Keratinocyte (primary cell): ENCODE data around the gene CLDN3. TPM values are rescaled to one million over a fixed set of nuclear protein-coding genes. Genes with fewer than 3 reads are reported as not detected.

Experiments
- DNase-seq: peaks from one replicate; pipeline ENCODE4 v3.0.0-alpha.2; 2011; ENCODE audit warnings: low read depth, missing footprints, low spot score
- FAIRE-seq: peaks from 2 replicates; lab custom pipeline; 2011; peaks lifted over from hg19 to GRCh38; lab: Jason Lieb, UNC
- H2AFZ ChIP-seq: 2 replicates; pipeline ENCODE4 v1.6.0; 2012; ENCODE audit warnings: low read length, control low read depth, inconsistent platforms; ENCODE audit not compliant: control insufficient read depth
- H3K27ac ChIP-seq: 2 replicates; pipeline ENCODE4 v1.5.1; 2011; ENCODE audit warnings: low read length; ENCODE audit not compliant: control insufficient read depth, insufficient read depth
- H3K27me3 ChIP-seq: 3 replicates; pipeline ENCODE4 v1.6.0; 2011; ENCODE audit warnings: low read length; ENCODE audit not compliant: control insufficient read depth, insufficient read depth; ENCODE audit errors: extremely low read depth
- H3K36me3 ChIP-seq, 2 experiments: 2 replicates in 1 of 2; 3 replicates in 1 of 2; pipeline ENCODE4 v1.5.1; 2011; ENCODE audit warnings: low read length in 2 of 2, mild to moderate bottlenecking in 1 of 2; ENCODE audit not compliant: control insufficient read depth in 2 of 2, insufficient read depth in 2 of 2; ENCODE audit errors: extremely low read depth in 1 of 2
- H3K4me1 ChIP-seq: 3 replicates; pipeline ENCODE4 v1.5.1; 2011; ENCODE audit warnings: low read length; ENCODE audit not compliant: control insufficient read depth, insufficient read depth; ENCODE audit errors: extremely low read depth
- H3K4me2 ChIP-seq: 3 replicates; pipeline ENCODE4 v1.6.0; 2011; ENCODE audit warnings: low read depth, low read length; ENCODE audit not compliant: control insufficient read depth, insufficient read depth; ENCODE audit errors: extremely low read depth
- H3K4me3 ChIP-seq, 3 experiments: fragments of 200-600 bp in 1 of 3; sonication (generic) in 1 of 3; 2 replicates in 2 of 3; 3 replicates in 1 of 3; pipeline ENCODE4 v1.5.1; 2011 to 2016; ENCODE audit warnings: low read length in 3 of 3, mild to moderate bottlenecking in 3 of 3, control low read depth in 2 of 3, inconsistent platforms in 1 of 3, low read depth in 1 of 3, mixed read lengths in 1 of 3, mixed run types in 1 of 3, moderate library complexity in 1 of 3; ENCODE audit not compliant: control insufficient read depth in 2 of 3, insufficient read depth in 2 of 3; ENCODE audit errors: extremely low read depth in 1 of 3
- H3K79me2 ChIP-seq: 2 replicates; pipeline ENCODE4 v1.6.0; 2012; ENCODE audit warnings: low read length; ENCODE audit not compliant: control insufficient read depth, insufficient read depth
- H3K9ac ChIP-seq: 3 replicates; pipeline ENCODE4 v1.6.0; 2011; ENCODE audit warnings: low read length; ENCODE audit not compliant: control insufficient read depth, insufficient read depth; ENCODE audit errors: extremely low read depth
- H3K9me1 ChIP-seq: 3 replicates; pipeline ENCODE4 v1.6.0; 2011; ENCODE audit warnings: low read length; ENCODE audit not compliant: control insufficient read depth, insufficient read depth; ENCODE audit errors: extremely low read depth
- H3K9me3 ChIP-seq: 2 replicates; pipeline ENCODE4 v1.5.1; 2012; ENCODE audit warnings: low read depth, low read length; ENCODE audit not compliant: control insufficient read depth
- H4K20me1 ChIP-seq: 3 replicates; pipeline ENCODE4 v1.6.0; 2011; ENCODE audit warnings: low read length; ENCODE audit not compliant: control insufficient read depth, insufficient read depth; ENCODE audit errors: extremely low read depth
- EZH2 ChIP-seq: IDR thresholded peaks from one replicate; pipeline ENCODE4 v1.6.1; 2012; ENCODE audit warnings: inconsistent platforms, mild to moderate bottlenecking, low read length, moderate library complexity
- dilution Hi-C: fragments of 300-500 bp; cut with MboI; formaldehyde crosslinking; loops from one replicate; pipeline ENCODE4 v1.7.0; 2020; ENCODE audit warnings: low sequenced_read_pairs; ENCODE audit not compliant: extremely low pct_ligation_motif_present
- polyA plus RNA-seq, 5 experiments: library from polyadenylated mRNA; depleted of rRNA in 3 of 5; stranded (reverse) in 3 of 5; stranded (forward) in 1 of 5; unstranded in 1 of 5; fragments of >200 nt; gene quantifications; 1 replicate in 1 of 5; 2 replicates in 3 of 5; 3 replicates in 1 of 5; pipeline versions ENCODE4 v1.2.1 to v1.2.3, GENCODE V29; 2011 to 2012; ENCODE audit warnings: missing spikeins in 2 of 5, low read depth in 1 of 5, low replicate concordance in 1 of 5
- TF ChIP-seq, protein P1 (sequence below), 3 experiments: IDR thresholded peaks in 1 of 3; conservative IDR thresholded peaks in 1 of 3; optimal IDR thresholded peaks in 1 of 3; 2 replicates in 2 of 3; 3 replicates in 1 of 3; pipeline versions ENCODE3 to v1.5.1; 2011; ENCODE audit warnings: low read length in 3 of 3, mild to moderate bottlenecking in 3 of 3, moderate library complexity in 2 of 3, control low read depth in 1 of 3, inconsistent platforms in 1 of 3; ENCODE audit not compliant: insufficient read depth in 2 of 3; ENCODE audit errors: extremely low read depth in 1 of 3

Gene CLDN3
- polyA plus RNA-seq, 1 donor (not counting 4 experiments of a cell fraction or from before 2014, with no cell fraction given) = not detected

DNA sequence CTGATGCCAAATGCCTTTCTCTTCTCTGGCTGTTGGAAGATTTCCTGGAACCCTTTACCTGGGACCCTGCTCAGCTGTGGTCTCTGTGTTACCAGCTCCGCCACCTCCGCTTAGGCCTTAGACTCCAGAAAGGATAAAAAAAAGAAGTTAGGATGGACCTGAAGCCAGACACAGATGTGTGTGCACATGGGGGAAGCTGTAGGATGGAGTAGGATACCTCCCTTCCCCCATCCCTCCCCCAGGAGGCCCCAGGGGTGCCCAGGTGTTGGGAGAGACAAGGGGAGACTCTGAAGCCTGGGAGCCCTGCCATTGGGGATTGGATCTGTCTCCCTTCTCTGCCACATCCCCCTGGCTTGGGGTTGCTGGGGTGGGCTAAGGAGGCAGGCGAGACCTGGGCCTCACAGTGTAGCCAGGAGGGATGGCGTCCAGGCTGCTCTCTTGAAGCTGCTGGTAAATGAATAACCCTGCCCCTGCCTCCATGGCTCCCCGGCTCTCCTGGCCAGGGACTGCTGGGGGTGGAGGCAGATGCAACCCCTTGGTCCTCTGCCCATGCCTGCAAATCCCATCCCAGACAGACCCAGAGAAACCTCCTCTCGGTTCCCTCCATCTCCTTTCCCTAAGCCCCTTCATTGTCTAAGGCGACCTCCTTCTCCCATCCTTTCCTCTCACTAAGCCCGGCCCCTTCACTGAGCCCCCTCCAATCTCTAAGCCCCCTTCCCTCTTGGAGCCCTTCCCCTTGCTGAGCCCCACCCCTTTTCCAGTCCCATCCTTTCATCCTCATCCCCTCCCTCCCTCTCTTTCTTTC is 8.0 kb downstream of the CLDN3 start:
- no peak overlapping the region for H3K9ac ChIP-seq
- TF ChIP-seq EZH2 = no peak
- TF ChIP-seq, protein P1, sequence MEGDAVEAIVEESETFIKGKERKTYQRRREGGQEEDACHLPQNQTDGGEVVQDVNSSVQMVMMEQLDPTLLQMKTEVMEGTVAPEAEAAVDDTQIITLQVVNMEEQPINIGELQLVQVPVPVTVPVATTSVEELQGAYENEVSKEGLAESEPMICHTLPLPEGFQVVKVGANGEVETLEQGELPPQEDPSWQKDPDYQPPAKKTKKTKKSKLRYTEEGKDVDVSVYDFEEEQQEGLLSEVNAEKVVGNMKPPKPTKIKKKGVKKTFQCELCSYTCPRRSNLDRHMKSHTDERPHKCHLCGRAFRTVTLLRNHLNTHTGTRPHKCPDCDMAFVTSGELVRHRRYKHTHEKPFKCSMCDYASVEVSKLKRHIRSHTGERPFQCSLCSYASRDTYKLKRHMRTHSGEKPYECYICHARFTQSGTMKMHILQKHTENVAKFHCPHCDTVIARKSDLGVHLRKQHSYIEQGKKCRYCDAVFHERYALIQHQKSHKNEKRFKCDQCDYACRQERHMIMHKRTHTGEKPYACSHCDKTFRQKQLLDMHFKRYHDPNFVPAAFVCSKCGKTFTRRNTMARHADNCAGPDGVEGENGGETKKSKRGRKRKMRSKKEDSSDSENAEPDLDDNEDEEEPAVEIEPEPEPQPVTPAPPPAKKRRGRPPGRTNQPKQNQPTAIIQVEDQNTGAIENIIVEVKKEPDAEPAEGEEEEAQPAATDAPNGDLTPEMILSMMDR (optimal IDR thresholded peaks at IDR 0.05 in 1 of 3, IDR thresholded peaks at IDR 0.05 in 1 of 3, conservative IDR thresholded peaks at IDR 0.05 in 1 of 3; ENCODE audit: extremely low read depth in 1 of 3, insufficient read depth in 2 of 3, low read length in 3 of 3) = no peak
- H3K27ac ChIP-seq = no peak overlapping the region
- dilution Hi-C loops = no loop called here
- no peaks in the 10 kb centered on the region for H3K27me3 ChIP-seq
- no peaks in the 10 kb centered on the region for H3K36me3 ChIP-seq
- DNase-seq (no peak), FAIRE-seq (no peak)
- no peaks in the 10 kb centered on the region for H3K4me1 ChIP-seq
- H3K4me2 ChIP-seq = no peak overlapping the region
- no peak overlapping the region for H2AFZ ChIP-seq
- no peaks in the 10 kb centered on the region for H3K9me1 ChIP-seq
- H3K9me3 ChIP-seq = no peaks in the 10 kb centered on the region
- H4K20me1 ChIP-seq = no peaks in the 10 kb centered on the region
- H3K79me2 ChIP-seq = no peaks in the 10 kb centered on the region
- no peak overlapping the region for H3K4me3 ChIP-seq

DNA sequence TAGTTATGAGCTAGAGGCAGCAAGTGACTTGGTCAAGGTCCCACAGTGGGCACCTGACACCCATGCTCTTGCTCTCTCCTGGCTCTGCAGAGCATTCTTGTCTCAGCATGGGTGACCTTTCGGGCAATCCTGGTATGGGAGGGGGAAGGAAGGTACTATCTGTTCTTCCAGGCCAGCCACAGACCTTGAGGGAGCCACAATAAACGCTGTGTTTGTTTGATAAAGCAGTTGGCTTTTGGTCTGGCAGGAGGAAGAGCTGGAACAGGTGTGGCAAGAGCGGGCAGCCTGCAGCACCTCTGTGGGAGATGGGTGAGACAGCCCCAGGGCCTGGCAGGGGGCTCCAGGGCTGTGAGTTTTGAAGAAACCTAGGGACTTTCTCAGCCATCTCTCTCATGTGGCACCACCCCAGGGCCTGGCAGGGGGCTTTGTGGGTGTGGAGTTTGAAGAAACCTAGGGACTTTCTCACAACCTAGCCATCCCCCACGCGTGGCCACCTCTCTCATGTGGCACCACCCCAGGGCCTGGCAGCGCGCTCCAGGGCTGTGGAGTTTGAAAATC is 11.4 kb downstream of the CLDN3 start:
- Histone ChIP-seq H3K9me3 (no peaks in the 10 kb centered on the region), H3K9me1 (no peaks in the 10 kb centered on the region), H2AFZ (no peak overlapping the region), H3K4me1 (no peaks in the 10 kb centered on the region), H3K79me2 (no peaks in the 10 kb centered on the region), H3K27me3 (no peaks in the 10 kb centered on the region), H3K4me3 (no peak overlapping the region), H3K9ac (no peak overlapping the region), H3K36me3 (no peaks in the 10 kb centered on the region), H3K27ac (no peak overlapping the region), H3K4me2 (no peak overlapping the region), H4K20me1 (no peaks in the 10 kb centered on the region)
- FAIRE-seq (no peak), DNase-seq (no peak)
- no peak for TF ChIP-seq EZH2
- TF ChIP-seq, protein P1 (optimal IDR thresholded peaks at IDR 0.05 in 1 of 3, IDR thresholded peaks at IDR 0.05 in 1 of 3, conservative IDR thresholded peaks at IDR 0.05 in 1 of 3; ENCODE audit: extremely low read depth in 1 of 3, insufficient read depth in 2 of 3, low read length in 3 of 3) = no peak
- dilution Hi-C loops = no loop called here
